IPS-18c (cell line): ENCODE results near the gene DPT.

ENCODE experiments used
- H3K4me3 ChIP-seq: 2 replicates; pipeline ENCODE4 v1.7.0; 2013; ENCODE audit warnings: low read depth, mild to moderate bottlenecking, low read length, moderate library complexity; ENCODE audit not compliant: insufficient read depth
- H3K9me3 ChIP-seq: one replicate; pipeline ENCODE4 v1.6.1; 2013; ENCODE audit warnings: mild to moderate bottlenecking, low read length, moderate library complexity; ENCODE audit not compliant: control insufficient read depth, insufficient read depth

The DPT gene

DNA sequence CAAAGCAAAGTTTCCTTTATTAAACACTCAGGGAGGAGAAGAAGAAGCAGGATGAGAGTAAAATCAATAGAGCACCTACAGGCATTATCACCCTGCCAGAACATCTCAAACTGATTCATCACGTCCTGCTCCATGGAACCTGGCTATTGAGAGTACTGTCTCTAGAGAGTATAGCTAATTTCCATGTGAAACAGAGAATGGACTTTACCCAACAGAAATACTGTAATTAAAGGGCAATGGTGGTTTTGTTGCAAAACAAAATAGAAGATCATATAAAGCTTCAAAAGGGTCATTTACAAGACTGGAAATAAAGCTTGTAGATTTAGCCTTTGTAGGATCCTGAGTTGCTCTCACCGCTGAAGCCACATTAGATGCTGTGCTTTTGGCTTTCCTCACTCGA, 83.3 kb downstream of the DPT start:
- Histone ChIP-seq H3K9me3 (no peaks in the 10 kb centered on the region), H3K4me3 (no peak overlapping the region)
